T-helper 22 cell (primary cell): ENCODE measurements around the gene FBXO11.

ENCODE experiments used
- DNase-seq: peaks from one replicate; pipeline ENCODE4 v3.0.0-alpha.2; 2020; ENCODE audit warnings: low read depth

Gene FBXO11

DNA sequence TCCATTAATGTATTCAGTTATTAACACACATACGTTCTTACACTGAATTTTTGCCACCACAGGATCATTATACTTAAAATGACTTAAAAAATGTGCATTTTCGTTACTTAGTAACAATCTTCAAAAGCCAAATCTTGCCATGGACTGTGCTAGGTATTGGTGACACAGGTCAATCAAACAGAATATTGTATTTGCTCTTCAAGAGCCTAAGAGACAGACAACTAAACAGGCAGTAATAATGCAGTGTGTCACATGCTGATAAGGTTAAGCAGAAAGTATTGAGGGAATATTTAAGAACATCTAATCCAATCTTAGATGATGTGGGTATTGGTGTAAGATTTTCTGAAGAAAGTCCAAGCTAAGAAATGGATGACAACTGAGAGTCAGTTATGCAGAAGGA, 56.9 kb downstream of the FBXO11 start:
- DNase-seq, result no peak

DNA sequence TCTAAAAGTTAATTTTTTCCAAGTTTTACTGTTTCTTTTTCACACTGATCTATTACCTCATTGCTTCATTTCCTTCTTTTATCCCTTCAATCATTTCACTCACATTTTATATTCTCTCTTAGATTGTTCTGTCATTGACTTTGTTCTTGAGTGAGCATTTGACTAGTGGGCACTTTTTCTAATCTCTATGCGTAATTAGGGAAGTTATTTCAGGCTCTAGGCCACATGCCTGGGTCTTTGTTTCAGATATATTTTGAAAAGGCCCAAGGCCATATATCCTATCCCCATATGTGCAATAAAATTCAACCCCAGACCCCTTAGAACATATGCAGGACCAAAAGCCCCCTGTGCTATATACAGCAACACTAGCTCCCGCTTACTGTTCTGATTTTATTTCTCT, 62.1 kb downstream of the FBXO11 start:
- no peak for DNase-seq

DNA sequence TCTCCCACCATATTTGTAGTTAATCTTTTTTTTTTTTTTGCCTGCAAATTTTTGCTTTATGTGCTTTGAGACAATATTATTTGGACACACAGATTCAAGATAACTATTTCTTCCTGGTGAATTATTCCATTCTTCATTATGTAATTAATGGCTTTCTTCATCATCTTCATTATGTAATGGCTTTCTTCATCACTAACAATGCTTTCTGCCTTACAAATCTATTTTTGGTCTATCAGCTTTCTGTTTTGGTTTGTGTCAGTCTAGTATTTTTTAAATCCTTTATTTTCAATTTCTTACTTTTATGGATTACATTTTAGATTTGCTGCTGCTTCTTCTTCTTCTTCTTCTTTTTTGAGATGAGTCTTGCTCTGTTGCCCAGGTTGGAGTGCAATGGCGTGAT, 62.9 kb downstream of the FBXO11 start:
- no peak for DNase-seq

DNA sequence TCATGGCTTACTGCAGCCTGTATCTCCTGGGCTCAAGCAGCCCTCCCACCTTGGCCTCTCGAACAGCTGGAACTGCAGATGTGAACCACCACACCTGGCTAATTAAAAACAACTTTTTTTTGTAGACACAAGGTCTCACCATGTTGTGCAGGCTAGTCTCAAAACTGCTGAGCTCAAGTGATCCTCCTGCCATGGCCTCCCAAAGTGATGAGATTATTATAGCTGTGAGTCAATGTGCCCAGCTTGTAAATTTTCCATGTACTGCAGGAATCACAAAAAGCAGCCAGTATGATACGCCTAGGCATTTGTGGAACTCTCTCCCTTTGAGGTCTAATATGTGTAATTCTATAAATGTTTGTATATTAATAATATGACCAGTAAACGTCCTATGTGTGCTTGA, 63.5 kb downstream of the FBXO11 start:
- no peak for DNase-seq

DNA sequence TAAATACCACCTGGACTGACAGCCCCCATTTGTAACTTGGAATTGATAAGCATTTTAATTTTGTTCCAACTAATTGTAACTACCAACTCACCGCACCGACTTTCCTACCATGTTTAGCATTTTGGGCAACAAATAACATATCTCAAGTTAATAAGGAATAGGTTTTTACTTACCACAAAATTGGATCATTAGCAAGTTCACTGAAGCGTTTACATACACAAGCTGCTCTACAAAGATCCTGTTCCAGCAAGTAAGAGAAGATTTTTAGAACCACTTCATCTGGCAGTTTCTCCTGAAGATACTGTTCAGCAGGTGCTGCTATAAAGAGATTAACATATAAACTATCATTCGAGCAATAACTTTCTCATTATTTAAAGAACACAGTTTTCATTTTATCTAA, 67.6 kb downstream of the FBXO11 start:
- no peak for DNase-seq

DNA sequence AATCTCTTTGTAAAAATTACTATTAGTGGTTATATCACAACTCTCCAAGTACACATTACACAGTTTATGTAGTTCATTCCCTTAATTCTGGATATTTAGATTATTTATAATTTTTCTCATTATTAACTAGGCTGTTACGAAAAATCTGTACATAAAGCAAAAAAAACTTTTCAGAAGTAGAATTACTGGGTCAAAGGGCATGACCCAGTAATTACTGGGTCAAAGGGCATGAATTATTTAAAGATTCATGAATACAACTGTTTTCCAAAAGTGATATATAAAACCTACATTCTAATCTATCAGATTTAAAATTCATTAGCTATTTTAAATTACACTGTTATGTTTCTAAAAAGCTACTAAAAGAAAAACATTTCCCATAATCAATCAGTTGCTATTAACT, 68.0 kb downstream of the FBXO11 start:
- no peak for DNase-seq

DNA sequence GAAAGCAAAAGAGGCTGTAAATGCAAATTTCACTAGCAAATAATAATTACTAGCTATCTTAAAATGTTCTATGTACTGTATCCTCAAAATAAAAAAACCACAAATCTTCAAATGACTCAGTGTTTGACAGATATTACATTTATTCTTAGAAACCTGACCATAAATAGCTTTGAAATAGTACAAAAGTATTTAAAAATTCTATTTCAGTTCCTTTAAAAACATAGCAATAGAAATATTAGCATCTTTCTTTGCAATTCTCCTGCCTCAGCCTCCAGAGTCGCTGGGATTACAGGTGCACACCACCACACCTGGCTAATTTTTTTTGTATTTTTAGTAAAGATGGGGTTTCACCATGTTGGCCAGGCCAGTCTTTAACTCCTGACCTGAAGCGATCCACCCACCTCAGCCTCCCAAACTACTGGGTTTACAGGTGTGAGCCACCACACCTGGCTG, 72.8 kb downstream of the FBXO11 start:
- no peak for DNase-seq

DNA sequence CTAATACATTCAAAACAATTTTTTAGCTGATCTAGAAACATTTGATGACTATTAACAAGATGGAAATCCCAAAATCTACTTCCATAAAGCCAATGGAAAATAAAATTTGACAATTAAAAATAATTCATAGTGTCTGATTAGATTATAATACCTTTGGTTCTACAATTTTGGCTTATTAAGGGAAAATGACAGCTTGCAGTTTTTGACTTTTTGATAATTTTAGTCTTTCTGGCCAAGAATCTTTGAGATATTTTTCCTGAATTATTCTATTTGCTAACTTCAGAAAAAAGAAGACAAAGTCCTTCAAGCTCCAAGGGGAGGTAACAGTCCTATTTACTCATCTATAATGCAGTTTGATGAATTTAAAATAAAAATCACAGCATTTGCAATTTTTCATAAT, 83.8 kb downstream of the FBXO11 start:
- no peak for DNase-seq

DNA sequence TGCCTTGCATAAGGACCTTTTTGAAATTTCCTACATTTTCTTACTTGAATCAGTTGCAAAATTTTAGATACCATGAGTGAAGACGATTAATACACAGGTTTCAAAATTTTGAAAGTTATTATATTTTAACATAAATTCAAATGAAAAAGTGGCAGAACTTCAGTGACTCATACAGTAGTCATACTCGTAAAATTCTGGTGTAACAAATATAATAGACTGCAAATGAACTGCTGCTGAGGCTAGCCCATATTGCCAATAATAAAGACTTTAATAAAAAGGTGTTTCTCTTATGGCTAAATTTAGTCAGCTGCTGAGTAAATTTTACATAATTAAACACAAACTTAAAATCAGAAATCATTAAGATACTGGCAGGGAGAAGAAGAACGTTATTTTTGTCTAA, 86.5 kb downstream of the FBXO11 start:
- DNase-seq, result no peak

DNA sequence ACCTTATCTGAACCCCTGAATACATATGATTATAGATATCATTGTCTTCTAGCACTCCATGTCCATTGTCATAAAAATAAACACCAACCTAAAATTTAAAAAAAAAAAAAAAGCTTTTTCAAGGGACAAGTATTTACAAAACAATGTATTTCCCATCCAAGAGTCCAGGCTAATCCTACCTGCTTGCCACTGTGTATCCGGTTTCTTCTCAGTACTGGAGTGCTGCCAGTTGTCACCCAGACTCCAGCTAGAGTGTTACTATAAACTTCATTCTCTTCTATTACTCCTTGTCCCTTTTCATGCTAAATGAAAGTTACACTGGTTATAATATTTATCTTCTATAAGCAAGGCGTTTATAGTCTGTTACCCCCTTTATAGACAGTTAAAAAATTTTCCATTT, 87.5 kb downstream of the FBXO11 start:
- no peak for DNase-seq

DNA sequence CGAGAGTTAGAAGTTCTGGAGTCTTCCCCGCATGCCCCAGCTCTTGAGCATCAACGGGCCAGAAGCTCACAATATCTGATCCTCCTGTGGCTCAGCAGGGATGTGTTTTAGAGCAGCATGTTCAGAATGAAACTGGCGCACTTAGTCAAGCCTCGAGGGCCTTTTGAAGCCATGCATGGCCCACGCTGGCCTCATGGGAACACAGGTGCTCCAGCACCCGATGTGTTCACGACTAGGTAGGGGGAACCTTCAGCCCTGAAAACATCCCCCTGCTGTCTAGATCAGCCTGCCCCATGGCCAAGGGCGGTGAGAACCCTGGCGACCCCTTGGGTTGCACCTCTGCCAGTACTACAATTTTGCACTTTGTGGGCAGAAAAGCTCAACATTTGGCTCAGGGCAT, 90.5 kb downstream of the FBXO11 start:
- no peak for DNase-seq

DNA sequence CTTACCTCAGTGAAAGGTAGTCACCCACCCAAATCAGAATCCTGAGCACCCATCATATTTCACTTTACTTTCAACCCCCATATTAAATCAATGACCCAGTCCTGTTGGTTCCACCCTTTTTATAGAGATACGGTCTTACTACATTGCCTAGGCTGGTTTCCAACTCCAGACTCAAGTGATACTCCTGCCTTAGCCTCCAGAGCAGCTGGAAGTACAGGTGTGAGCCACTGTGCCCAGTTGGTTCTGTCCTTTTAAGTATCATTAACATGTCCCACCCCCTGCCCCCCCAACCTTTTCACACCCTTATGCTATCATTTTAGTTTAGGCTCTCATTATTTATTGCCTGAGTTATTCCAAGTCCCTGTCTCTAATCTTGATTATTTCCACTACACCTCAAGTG, 94.6 kb downstream of the FBXO11 start:
- no peak for DNase-seq

DNA sequence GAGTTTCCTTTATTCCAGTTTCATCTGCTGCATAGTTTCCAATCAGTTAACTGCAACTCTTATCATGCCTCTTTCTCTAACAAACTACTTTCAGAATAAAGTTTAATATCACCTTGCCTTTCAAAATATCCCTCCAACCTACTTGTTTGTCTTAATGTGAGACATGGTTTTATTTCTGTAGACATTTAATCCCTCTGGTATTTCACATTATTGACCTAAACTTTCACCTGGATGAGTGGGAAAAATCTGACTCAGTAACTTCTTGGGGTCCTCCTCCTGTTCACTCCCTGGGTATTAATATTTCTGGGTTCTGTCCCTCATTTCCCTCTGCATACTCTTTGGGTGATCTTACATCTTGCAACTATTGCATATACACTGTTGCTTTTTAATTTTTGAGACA, 95.4 kb downstream of the FBXO11 start:
- no peak for DNase-seq

DNA sequence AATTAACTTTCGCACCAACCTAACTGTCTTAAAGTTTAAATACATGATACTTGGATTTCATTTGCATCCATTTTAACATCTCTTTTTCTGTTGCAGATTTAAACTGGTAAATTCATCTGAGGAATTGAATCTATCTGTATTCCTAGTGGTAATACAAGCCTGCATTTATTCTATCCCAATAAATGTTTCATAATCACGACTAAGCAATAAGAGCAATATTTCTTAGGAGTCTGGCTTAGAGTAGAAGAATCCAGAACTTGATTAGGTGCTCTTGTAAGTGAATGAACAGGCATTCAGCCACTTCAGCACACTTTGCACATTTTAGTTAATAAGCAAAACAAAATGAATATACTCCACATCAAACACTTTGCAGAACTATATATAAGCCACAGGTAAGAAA, 96.4 kb downstream of the FBXO11 start:
- DNase-seq, result no peak

DNA sequence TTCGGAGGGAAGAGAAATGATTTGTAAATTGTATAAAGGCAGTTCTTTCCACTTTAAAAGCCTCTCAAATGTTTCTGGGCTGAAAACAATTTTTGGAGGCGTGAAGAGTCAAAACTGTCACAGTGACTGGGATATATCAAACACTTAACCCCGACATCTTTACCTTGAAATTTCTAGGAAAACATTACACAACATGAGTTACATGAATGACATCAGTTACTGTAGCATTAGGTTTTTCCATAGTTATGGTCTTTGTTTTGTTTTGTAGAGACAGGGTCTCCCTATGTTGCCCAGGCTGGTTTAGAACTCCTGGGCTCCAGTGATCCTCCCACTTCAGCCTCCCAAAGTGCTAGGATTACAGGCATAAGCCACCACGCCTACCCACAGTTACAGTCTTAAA, 97.7 kb downstream of the FBXO11 start:
- DNase-seq, result no peak

DNA sequence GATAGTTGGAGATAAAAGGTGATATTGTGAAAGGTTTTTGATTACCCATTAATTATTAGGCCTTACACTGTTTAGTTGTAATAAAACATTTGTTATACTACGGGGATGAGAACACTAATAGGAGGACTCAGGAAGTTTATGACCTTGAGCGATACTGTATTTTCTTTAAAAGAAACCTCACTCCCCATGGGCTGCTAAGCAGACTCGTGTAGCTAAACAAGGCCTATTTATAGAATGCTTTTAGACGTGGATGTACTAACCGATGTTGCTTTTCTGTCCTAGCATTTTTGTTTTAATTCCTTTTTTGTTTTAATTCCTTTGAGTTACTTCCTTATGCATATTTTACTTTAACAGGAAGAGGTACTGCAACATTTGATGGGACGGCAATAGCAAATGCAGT, 100.4 kb downstream of the FBXO11 start:
- no peak for DNase-seq

DNA sequence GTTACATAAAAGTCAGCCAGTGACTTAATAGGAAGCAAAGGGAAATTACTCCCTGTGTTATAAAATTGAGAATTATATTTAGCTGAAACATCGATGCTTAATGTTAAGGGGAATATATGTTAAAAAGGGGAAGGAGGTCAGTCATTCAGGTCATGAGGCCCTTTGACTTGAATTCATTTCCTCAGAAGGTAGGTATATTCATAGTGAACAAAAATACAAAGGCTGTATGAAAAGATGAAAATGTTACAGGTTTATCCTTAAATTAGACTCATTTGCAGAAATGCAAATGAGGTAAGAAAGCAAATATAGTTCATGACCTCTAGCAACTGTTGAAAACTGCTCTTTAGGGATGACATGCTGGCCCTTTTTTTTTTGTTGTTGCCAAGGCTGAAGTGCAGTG, 102.5 kb downstream of the FBXO11 start:
- DNase-seq, result no peak

DNA sequence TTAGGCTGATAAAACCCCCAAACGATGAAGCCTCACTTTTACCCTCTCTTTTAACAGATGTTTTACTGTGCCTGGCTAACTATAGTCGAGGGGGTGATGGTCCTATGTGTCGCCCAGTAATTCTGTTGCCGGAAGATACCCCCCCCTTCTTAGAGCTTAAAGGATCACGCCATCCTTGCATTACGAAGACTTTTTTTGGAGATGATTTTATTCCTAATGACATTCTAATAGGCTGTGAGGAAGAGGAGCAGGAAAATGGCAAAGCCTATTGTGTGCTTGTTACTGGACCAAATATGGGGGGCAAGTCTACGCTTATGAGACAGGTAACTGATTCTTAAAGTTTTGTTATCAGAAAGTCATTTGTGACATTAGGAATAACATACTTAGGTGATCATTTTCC, 102.9 kb downstream of the FBXO11 start:
- no peak for DNase-seq

DNA sequence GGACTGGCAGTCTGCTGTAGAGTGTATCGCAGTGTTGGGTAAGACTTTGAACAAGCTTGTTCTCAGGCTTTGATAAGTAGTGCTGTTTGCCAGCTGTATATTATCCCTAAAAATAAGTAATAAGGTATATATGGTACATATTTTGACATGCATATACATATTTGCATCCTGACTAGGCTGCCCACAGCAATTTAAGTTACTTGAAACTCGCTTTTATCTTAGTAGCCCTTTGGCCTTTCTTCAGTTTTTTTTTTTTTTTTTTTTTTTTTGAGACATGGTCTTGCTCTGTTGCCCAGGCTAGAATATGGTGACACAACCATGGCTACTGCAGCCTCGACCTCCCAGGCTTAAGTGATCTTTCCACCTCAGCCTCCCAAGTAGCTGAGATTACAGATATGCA, 105.2 kb downstream of the FBXO11 start:
- DNase-seq, result no peak

DNA sequence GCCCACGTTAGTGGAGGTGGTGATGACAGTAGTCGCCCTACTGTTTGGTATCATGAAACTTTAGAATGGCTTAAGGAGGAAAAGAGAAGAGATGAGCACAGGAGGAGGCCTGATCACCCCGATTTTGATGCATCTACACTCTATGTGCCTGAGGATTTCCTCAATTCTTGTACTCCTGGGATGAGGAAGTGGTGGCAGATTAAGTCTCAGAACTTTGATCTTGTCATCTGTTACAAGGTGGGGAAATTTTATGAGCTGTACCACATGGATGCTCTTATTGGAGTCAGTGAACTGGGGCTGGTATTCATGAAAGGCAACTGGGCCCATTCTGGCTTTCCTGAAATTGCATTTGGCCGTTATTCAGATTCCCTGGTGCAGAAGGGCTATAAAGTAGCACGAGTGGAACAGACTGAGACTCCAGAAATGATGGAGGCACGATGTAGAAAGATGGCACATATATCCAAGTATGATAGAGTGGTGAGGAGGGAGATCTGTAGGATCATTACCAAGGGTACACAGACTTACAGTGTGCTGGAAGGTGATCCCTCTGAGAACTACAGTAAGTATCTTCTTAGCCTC, 107.2 kb downstream of the FBXO11 start:
- no peak for DNase-seq

DNA sequence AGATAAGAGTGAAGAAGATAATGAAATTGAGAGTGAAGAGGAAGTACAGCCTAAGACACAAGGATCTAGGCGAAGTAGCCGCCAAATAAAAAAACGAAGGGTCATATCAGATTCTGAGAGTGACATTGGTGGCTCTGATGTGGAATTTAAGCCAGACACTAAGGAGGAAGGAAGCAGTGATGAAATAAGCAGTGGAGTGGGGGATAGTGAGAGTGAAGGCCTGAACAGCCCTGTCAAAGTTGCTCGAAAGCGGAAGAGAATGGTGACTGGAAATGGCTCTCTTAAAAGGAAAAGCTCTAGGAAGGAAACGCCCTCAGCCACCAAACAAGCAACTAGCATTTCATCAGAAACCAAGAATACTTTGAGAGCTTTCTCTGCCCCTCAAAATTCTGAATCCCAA, 107.7 kb downstream of the FBXO11 start:
- no peak for DNase-seq

DNA sequence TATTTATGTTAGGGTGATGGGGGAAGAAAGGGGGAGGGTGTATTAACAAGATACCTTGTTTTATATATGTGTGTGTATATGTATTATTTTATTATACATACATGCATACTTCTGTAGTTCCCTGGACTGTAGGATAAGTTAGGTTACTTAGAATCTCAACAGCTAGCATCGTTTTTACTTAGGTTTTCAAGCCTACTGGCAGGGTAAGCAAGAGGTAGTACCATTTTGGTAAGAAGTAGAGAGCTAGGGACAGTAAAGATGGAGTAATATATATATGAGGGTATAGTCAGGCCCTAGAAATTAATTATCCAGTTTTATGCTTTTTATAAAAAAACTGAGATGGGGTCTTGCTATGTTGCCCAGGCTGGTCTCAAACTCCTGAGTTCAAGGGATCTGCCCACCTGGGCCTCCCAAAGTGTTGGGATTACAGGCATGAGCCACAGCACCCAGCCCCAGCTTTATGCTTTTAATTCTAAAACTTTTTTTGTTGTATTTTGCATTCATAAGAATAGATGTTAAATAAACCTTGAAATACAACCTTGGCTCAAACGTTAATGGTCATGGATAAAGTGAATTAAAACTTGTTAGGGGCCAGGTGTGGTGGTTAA, 110.1 kb downstream of the FBXO11 start:
- no peak for DNase-seq

DNA sequence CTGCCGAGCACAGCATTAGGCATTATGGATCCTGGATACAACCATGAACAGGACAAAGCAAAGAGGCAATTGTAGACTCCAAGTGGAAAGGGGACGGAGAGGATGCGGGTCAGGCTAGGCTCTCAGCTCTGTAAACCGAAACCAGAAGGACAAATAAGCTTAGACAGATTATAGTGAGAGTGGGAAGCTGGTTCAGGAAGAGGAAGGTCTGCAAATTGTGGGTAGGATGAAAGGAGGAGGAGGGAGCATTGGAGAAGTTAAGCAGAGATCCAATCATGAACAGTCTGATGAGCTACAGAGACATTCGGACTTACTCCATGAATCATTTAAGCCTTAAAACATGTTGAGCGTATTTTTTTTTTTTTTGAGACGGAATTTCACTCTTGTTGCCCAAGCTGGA, 120.3 kb downstream of the FBXO11 start:
- DNase-seq, result no peak

DNA sequence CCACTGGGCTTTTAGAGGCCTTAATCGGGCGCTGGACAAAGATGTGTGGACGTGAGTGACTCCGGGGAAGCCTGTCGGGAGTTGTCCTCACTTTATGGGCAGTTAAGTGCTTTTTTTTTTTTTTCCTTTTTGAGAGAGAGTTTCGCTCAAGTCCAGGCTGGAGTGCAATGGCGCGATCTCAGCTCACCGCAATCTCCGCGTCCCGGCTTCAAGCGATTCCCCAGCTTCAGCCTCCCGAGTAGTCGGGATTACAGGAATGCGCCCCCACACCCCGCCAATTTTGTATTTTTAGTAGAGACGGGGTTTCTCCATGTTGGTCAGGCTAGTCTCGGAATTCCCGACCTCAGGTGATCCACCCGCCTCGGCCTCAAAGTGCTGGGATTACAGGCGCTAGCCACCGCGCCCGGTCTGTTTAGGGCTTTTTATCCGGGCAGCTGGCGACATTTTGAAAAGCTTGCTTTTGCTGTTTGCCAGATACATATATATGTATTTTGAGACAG, 121.9 kb downstream of the FBXO11 start:
- DNase-seq, result no peak
